ENCODE measurements around the gene STK40.
A peak's percentile ranks its signal among the peaks of the same experiment; 100 is the strongest.

The STK40 gene

GRCh38 chr1:36343651-36344394 is 41.9 kb downstream of the STK40 start:
- no peak for DNase-seq (ENCODE audit: low read depth in 2 of 2)

- DNase-seq (ENCODE audit: low read depth in 2 of 2), result no peak
Measured at GRCh38 chr1:36342426-36343185, 43.1 kb downstream of the STK40 start.

- DNase-seq (ENCODE audit: low read depth in 2 of 2), result no peak
Measured at GRCh38 chr1:36341626-36342320, 44.0 kb downstream of the STK40 start.

- no peak for DNase-seq (ENCODE audit: low read depth in 2 of 2)
Measured at GRCh38 chr1:36339615-36340014, 46.1 kb downstream of the STK40 start.

GRCh38 chr1:36339215-36339614 is 46.5 kb downstream of the STK40 start:
- no peak for DNase-seq (ENCODE audit: low read depth in 2 of 2)

- no peak for DNase-seq (ENCODE audit: low read depth in 2 of 2)
Measured at GRCh38 chr1:36337830-36338229, 47.9 kb downstream of the STK40 start.

GRCh38 chr1:36330940-36331339 is 54.8 kb downstream of the STK40 start:
- no peak for DNase-seq (ENCODE audit: low read depth in 2 of 2)

- no peak for DNase-seq (ENCODE audit: low read depth in 2 of 2)
Measured at GRCh38 chr1:36329817-36330216, 55.9 kb downstream of the STK40 start.

GRCh38 chr1:36328713-36329112 is 57.0 kb downstream of the STK40 start:
- no peak for DNase-seq (ENCODE audit: low read depth in 2 of 2)

GRCh38 chr1:36328088-36328480 is 57.6 kb downstream of the STK40 start:
- no peak for DNase-seq (ENCODE audit: low read depth in 2 of 2)

- DNase-seq (ENCODE audit: low read depth in 2 of 2), result no peak
Measured at GRCh38 chr1:36327421-36328087, 58.2 kb downstream of the STK40 start.

- DNase-seq (ENCODE audit: low read depth in 2 of 2), result no peak
Measured at GRCh38 chr1:36326499-36326898, 59.2 kb downstream of the STK40 start.

- no peak for DNase-seq (ENCODE audit: low read depth in 2 of 2)
Measured at GRCh38 chr1:36324353-36324703, 61.4 kb downstream of the STK40 start.

GRCh38 chr1:36323636-36324352 is 61.9 kb downstream of the STK40 start, which contains the start of gene EVA1B:
EVA1B (minus strand) TSS chr1:36323645; CDS start chr1:36323037, 608 bp downstream.
- peak; percentile 43 to 46 for DNase-seq (ENCODE audit: low read depth in 2 of 2)

GRCh38 chr1:36322786-36323635 is 62.7 kb downstream of the STK40 start:
- DNase-seq (ENCODE audit: low read depth in 2 of 2), result peak in 1 of 2 donors; percentile 37

GRCh38 chr1:36322041-36322785 is 63.5 kb downstream of the STK40 start:
- DNase-seq (ENCODE audit: low read depth in 2 of 2), result no peak

GRCh38 chr1:36321119-36321951 is 64.4 kb downstream of the STK40 start:
- no peak for DNase-seq (ENCODE audit: low read depth in 2 of 2)

GRCh38 chr1:36320767-36321118 is 65.0 kb downstream of the STK40 start:
- no peak for DNase-seq (ENCODE audit: low read depth in 2 of 2)

- no peak for DNase-seq (ENCODE audit: low read depth in 2 of 2)
Measured at GRCh38 chr1:36320291-36320761, 65.4 kb downstream of the STK40 start.
